T-helper 2 cell treated with Interferon-gamma antibody and Interleukin-4, amounts not matched to agents 5 μg/mL and 100 μg/mL, for 36 hours (primary cell): Measurements from ENCODE around the gene NME7.

Experiments used
- DNase-seq: peaks from one replicate; pipeline ENCODE4 v3.0.0; 2021; ENCODE audit warnings: low spot score
- H3K27ac Mint-ChIP-seq: one replicate; pipeline ENCODE4 v1.8.0; 2021; ENCODE audit warnings: mild to moderate bottlenecking, mixed read lengths
- H3K27me3 Mint-ChIP-seq: one replicate; pipeline ENCODE4 v1.8.0; 2021; ENCODE audit warnings: low read depth, mixed read lengths
- H3K36me3 Mint-ChIP-seq: one replicate; pipeline ENCODE4 v1.8.0; 2021; ENCODE audit warnings: low read depth, mixed read lengths
- H3K4me1 Mint-ChIP-seq: one replicate; pipeline ENCODE4 v1.8.0; 2021; ENCODE audit warnings: low read depth, mixed read lengths
- H3K4me3 Mint-ChIP-seq: one replicate; pipeline ENCODE4 v1.8.0; 2022; ENCODE audit warnings: mild to moderate bottlenecking, moderate library complexity, mixed read lengths
- H3K9me3 Mint-ChIP-seq: one replicate; pipeline ENCODE4 v1.8.0; 2021; ENCODE audit warnings: mixed read lengths

The NME7 gene

GRCh38 chr1:169260478-169261151, 107.0 kb downstream of the NME7 start:
- H3K27ac Mint-ChIP-seq: no peak overlapping the region
- H3K4me3 Mint-ChIP-seq: no peak overlapping the region
- H3K4me1 Mint-ChIP-seq: peaks cover 3% of the 10 kb centered on the region
- peaks cover 20% of the 10 kb centered on the region for H3K36me3 Mint-ChIP-seq
- no peaks in the 10 kb centered on the region for H3K27me3 Mint-ChIP-seq
- H3K9me3 Mint-ChIP-seq: peaks cover 35% of the 10 kb centered on the region
- DNase-seq: no peak

- peaks cover 3% of the 10 kb centered on the region for H3K4me1 Mint-ChIP-seq
- no peaks in the 10 kb centered on the region for H3K27me3 Mint-ChIP-seq
- no peak overlapping the region for H3K4me3 Mint-ChIP-seq
- peaks cover 19% of the 10 kb centered on the region for H3K36me3 Mint-ChIP-seq
- no peak overlapping the region for H3K27ac Mint-ChIP-seq
- DNase-seq: no peak
- peaks cover 28% of the 10 kb centered on the region for H3K9me3 Mint-ChIP-seq
These were observed 107.8 kb downstream of the NME7 start for GRCh38 chr1:169259816-169260215.

GRCh38 chr1:169250795-169251194, 116.8 kb downstream of the NME7 start:
- Mint-ChIP-seq H3K27ac (no peak overlapping the region), H3K4me1 (no peaks in the 10 kb centered on the region), H3K4me3 (no peak overlapping the region), H3K36me3 (no peaks in the 10 kb centered on the region), H3K9me3 (no peaks in the 10 kb centered on the region), H3K27me3 (no peaks in the 10 kb centered on the region)
- DNase-seq: no peak

- Mint-ChIP-seq H3K4me3 (no peak overlapping the region), H3K9me3 (no peaks in the 10 kb centered on the region), H3K27me3 (no peaks in the 10 kb centered on the region), H3K27ac (no peak overlapping the region), H3K4me1 (no peaks in the 10 kb centered on the region), H3K36me3 (no peaks in the 10 kb centered on the region)
- no peak for DNase-seq
These were observed 117.6 kb downstream of the NME7 start for GRCh38 chr1:169250022-169250421.

GRCh38 chr1:169249611-169250010, 118.0 kb downstream of the NME7 start:
- no peaks in the 10 kb centered on the region for H3K27me3 Mint-ChIP-seq
- no peaks in the 10 kb centered on the region for H3K9me3 Mint-ChIP-seq
- DNase-seq: no peak
- H3K4me1 Mint-ChIP-seq: no peaks in the 10 kb centered on the region
- no peak overlapping the region for H3K4me3 Mint-ChIP-seq
- no peaks in the 10 kb centered on the region for H3K36me3 Mint-ChIP-seq
- H3K27ac Mint-ChIP-seq: no peak overlapping the region

GRCh38 chr1:169245706-169246105, 121.9 kb downstream of the NME7 start:
- H3K27ac Mint-ChIP-seq: no peak overlapping the region
- no peaks in the 10 kb centered on the region for H3K9me3 Mint-ChIP-seq
- H3K4me1 Mint-ChIP-seq: no peaks in the 10 kb centered on the region
- no peak for DNase-seq
- no peak overlapping the region for H3K4me3 Mint-ChIP-seq
- H3K36me3 Mint-ChIP-seq: no peaks in the 10 kb centered on the region
- H3K27me3 Mint-ChIP-seq: no peaks in the 10 kb centered on the region

GRCh38 chr1:169240449-169241232, 127.0 kb downstream of the NME7 start:
- no peak for DNase-seq
- Mint-ChIP-seq H3K27me3 (no peaks in the 10 kb centered on the region), H3K36me3 (no peaks in the 10 kb centered on the region), H3K27ac (no peak overlapping the region), H3K9me3 (no peaks in the 10 kb centered on the region), H3K4me3 (no peak overlapping the region), H3K4me1 (no peaks in the 10 kb centered on the region)

- Mint-ChIP-seq H3K27me3 (no peaks in the 10 kb centered on the region), H3K4me1 (no peaks in the 10 kb centered on the region), H3K36me3 (peaks cover 5% of the 10 kb centered on the region), H3K9me3 (no peaks in the 10 kb centered on the region), H3K27ac (no peak overlapping the region), H3K4me3 (no peak overlapping the region)
- no peak for DNase-seq
These were observed 130.7 kb downstream of the NME7 start for GRCh38 chr1:169236880-169237279.

- Mint-ChIP-seq H3K4me3 (no peak overlapping the region), H3K27me3 (no peaks in the 10 kb centered on the region), H3K9me3 (no peaks in the 10 kb centered on the region), H3K4me1 (no peaks in the 10 kb centered on the region), H3K36me3 (peaks cover 5% of the 10 kb centered on the region), H3K27ac (no peak overlapping the region)
- no peak for DNase-seq
These were observed 131.5 kb downstream of the NME7 start for GRCh38 chr1:169236143-169236542.

GRCh38 chr1:169235568-169235967, 132.0 kb downstream of the NME7 start:
- H3K27me3 Mint-ChIP-seq: no peaks in the 10 kb centered on the region
- H3K9me3 Mint-ChIP-seq: no peaks in the 10 kb centered on the region
- H3K36me3 Mint-ChIP-seq: peaks cover 7% of the 10 kb centered on the region
- no peak overlapping the region for H3K4me3 Mint-ChIP-seq
- H3K27ac Mint-ChIP-seq: no peak overlapping the region
- H3K4me1 Mint-ChIP-seq: no peaks in the 10 kb centered on the region
- no peak for DNase-seq

- Mint-ChIP-seq H3K4me1 (no peaks in the 10 kb centered on the region), H3K36me3 (peaks cover 7% of the 10 kb centered on the region), H3K27ac (no peak overlapping the region), H3K27me3 (no peaks in the 10 kb centered on the region), H3K9me3 (no peaks in the 10 kb centered on the region), H3K4me3 (no peak overlapping the region)
- no peak for DNase-seq
These were observed 132.8 kb downstream of the NME7 start for GRCh38 chr1:169234780-169235179.

- Mint-ChIP-seq H3K9me3 (no peaks in the 10 kb centered on the region), H3K4me1 (peaks cover 7% of the 10 kb centered on the region), H3K27ac (no peak overlapping the region), H3K4me3 (no peak overlapping the region), H3K27me3 (no peaks in the 10 kb centered on the region), H3K36me3 (peaks cover 3% of the 10 kb centered on the region)
- DNase-seq: no peak
These were observed 150.0 kb downstream of the NME7 start for GRCh38 chr1:169217636-169218035.

GRCh38 chr1:169214598-169214997, 153.0 kb downstream of the NME7 start:
- H3K27ac Mint-ChIP-seq: no peak overlapping the region
- no peaks in the 10 kb centered on the region for H3K9me3 Mint-ChIP-seq
- peaks cover 3% of the 10 kb centered on the region for H3K36me3 Mint-ChIP-seq
- H3K4me1 Mint-ChIP-seq: peaks cover 7% of the 10 kb centered on the region
- no peak overlapping the region for H3K4me3 Mint-ChIP-seq
- no peak for DNase-seq
- H3K27me3 Mint-ChIP-seq: no peaks in the 10 kb centered on the region

- no peak overlapping the region for H3K27ac Mint-ChIP-seq
- no peaks in the 10 kb centered on the region for H3K4me1 Mint-ChIP-seq
- no peaks in the 10 kb centered on the region for H3K27me3 Mint-ChIP-seq
- DNase-seq: no peak
- H3K4me3 Mint-ChIP-seq: no peak overlapping the region
- peaks cover 3% of the 10 kb centered on the region for H3K36me3 Mint-ChIP-seq
- H3K9me3 Mint-ChIP-seq: no peaks in the 10 kb centered on the region
These were observed 155.5 kb downstream of the NME7 start for GRCh38 chr1:169212088-169212487.
